Measurements from ENCODE around the gene WDFY4. TPM values are rescaled to one million over a fixed set of nuclear protein-coding genes. Genes with fewer than 3 reads are reported as not detected.

Gene WDFY4
- total and polyA plus RNA-seq, 4 donors: 0.57 to 7.1 (median 2.0) TPM

- 92% methylated on average over 1 of the region's 1 CpG for WGBS
- Histone ChIP-seq H3K27ac (ENCODE audit: low read depth in 1 of 2, low read length in 2 of 2) (no peak overlapping the region), H3K9me3 (ENCODE audit: control insufficient read depth in 4 of 4, low read length in 3 of 4) (no peaks in the 10 kb centered on the region), H3K27me3 (ENCODE audit: control insufficient read depth in 4 of 4, insufficient read depth in 4 of 4, low read length in 3 of 4) (no peaks in the 10 kb centered on the region), H3K36me3 (ENCODE audit: control insufficient read depth in 4 of 4, insufficient read depth in 3 of 4, low read depth in 1 of 4, low read length in 3 of 4) (no peaks in the 10 kb centered on the region), H3K4me3 (ENCODE audit: low read depth in 1 of 3, low read length in 3 of 3) (no peak overlapping the region), H3K4me1 (ENCODE audit: control insufficient read depth in 4 of 4, insufficient read depth in 4 of 4, low read length in 3 of 4) (no peaks in the 10 kb centered on the region), H3K9ac (ENCODE audit: low read depth in 1 of 2, low read length in 2 of 2) (no peak overlapping the region)
- DNase-seq (ENCODE audit: low spot score): no peak
- TF ChIP-seq CTCF (IDR thresholded peaks at IDR 0.05; ENCODE audit: low read depth, low read length, missing input control) (no peak), ATF3 (IDR thresholded peaks at IDR 0.05) (no peak), RXRA (IDR thresholded peaks at IDR 0.05) (no peak), HNF4A (conservative IDR thresholded peaks at IDR 0.05) (no peak), ZBTB33 (IDR thresholded peaks at IDR 0.05) (no peak), FOXA2 (IDR thresholded peaks at IDR 0.05) (no peak), EGR1 (IDR thresholded peaks at IDR 0.05; ENCODE audit: low read depth in 2 of 2) (no peak), SP1 (IDR thresholded peaks at IDR 0.05) (no peak), HNF4G (IDR thresholded peaks at IDR 0.05) (no peak), YY1 (IDR thresholded peaks at IDR 0.05) (no peak), TAF1 (conservative IDR thresholded peaks at IDR 0.05) (no peak)
Observed at GRCh38 chr10:48898426-48898825, 213.8 kb downstream of the WDFY4 start.

GRCh38 chr10:48899781-48900180 lies 215.1 kb downstream of the WDFY4 start:
- DNase-seq (ENCODE audit: low spot score): no peak
- TF ChIP-seq NR2F2 (IDR thresholded peaks at IDR 0.05) (no peak), JUND (IDR thresholded peaks at IDR 0.05) (no peak), GABPA (IDR thresholded peaks at IDR 0.05 in 1 of 2, conservative IDR thresholded peaks at IDR 0.05 in 1 of 2) (no peak), CTCF (IDR thresholded peaks at IDR 0.05; ENCODE audit: low read depth, low read length, missing input control) (no peak), RXRA (IDR thresholded peaks at IDR 0.05) (no peak), EGR1 (IDR thresholded peaks at IDR 0.05; ENCODE audit: low read depth in 2 of 2) (no peak), ATF3 (IDR thresholded peaks at IDR 0.05) (no peak)

More at GRCh38 chr10:48899781-48900180, 215.1 kb downstream of the WDFY4 start:
- Histone ChIP-seq H3K9ac (ENCODE audit: low read depth in 1 of 2, low read length in 2 of 2) (no peak overlapping the region), H3K27me3 (ENCODE audit: control insufficient read depth in 4 of 4, insufficient read depth in 4 of 4, low read length in 3 of 4) (no peaks in the 10 kb centered on the region), H3K27ac (ENCODE audit: low read depth in 1 of 2, low read length in 2 of 2) (no peak overlapping the region), H3K4me3 (ENCODE audit: low read depth in 1 of 3, low read length in 3 of 3) (no peak overlapping the region), H3K4me1 (ENCODE audit: control insufficient read depth in 4 of 4, insufficient read depth in 4 of 4, low read length in 3 of 4) (no peaks in the 10 kb centered on the region), H3K36me3 (ENCODE audit: control insufficient read depth in 4 of 4, insufficient read depth in 3 of 4, low read depth in 1 of 4, low read length in 3 of 4) (no peaks in the 10 kb centered on the region), H3K9me3 (ENCODE audit: control insufficient read depth in 4 of 4, low read length in 3 of 4) (no peaks in the 10 kb centered on the region)
- 82% methylated on average over 8 of the region's 8 CpGs for WGBS

Measured in liver (tissue), 9 donors.